Osteocyte (in vitro differentiated cells): ENCODE data around the gene LGR4. TPM values are rescaled to one million over a fixed set of nuclear protein-coding genes. Genes with fewer than 3 reads are reported as not detected.

Source experiments
- DNase-seq: peaks from one replicate; pipeline ENCODE4 v3.0.0; 2021; ENCODE audit warnings: mixed read lengths; ENCODE audit not compliant: unreplicated experiment; ENCODE audit errors: extremely low spot score
- H3K27ac Mint-ChIP-seq: one replicate; pipeline ENCODE4 v1.8.0; 2021; ENCODE audit warnings: mild to moderate bottlenecking, mixed read lengths; ENCODE audit not compliant: unreplicated experiment
- H3K27me3 Mint-ChIP-seq: one replicate; pipeline ENCODE4 v1.8.0; 2021; ENCODE audit warnings: mixed read lengths; ENCODE audit not compliant: unreplicated experiment
- H3K36me3 Mint-ChIP-seq: one replicate; pipeline ENCODE4 v1.8.0; 2021; ENCODE audit warnings: mixed read lengths; ENCODE audit not compliant: unreplicated experiment
- H3K4me1 Mint-ChIP-seq: one replicate; pipeline ENCODE4 v1.8.0; 2021; ENCODE audit warnings: mixed read lengths; ENCODE audit not compliant: unreplicated experiment
- H3K4me3 Mint-ChIP-seq: one replicate; pipeline ENCODE4 v1.8.0; 2021; ENCODE audit warnings: mild to moderate bottlenecking, moderate library complexity, mixed read lengths; ENCODE audit not compliant: unreplicated experiment
- H3K9me3 Mint-ChIP-seq: one replicate; pipeline ENCODE4 v1.8.0; 2021; ENCODE audit warnings: mixed read lengths; ENCODE audit not compliant: unreplicated experiment
- CTCF ChIP-seq: fragments of 200-600 bp; sonication (generic); IDR thresholded peaks from 2 replicates; pipeline ENCODE4 v1.5.0; 2021; ENCODE audit warnings: antibody characterized with exemption, mild to moderate bottlenecking, moderate library complexity
- total RNA-seq: library from RNA; stranded (reverse); gene quantifications from 2 replicates; pipeline ENCODE4 v1.2.1, GENCODE V29; 2021

LGR4 gene
- total RNA-seq, 1 donor from 2014 or later, result 61.9 TPM

GRCh38 chr11:27475622-27476021 is 3.0 kb upstream of the LGR4 start:
- no peak for DNase-seq
- peaks cover 13% of the 10 kb centered on the region for H3K4me1 Mint-ChIP-seq
- H3K27me3 Mint-ChIP-seq, result no peaks in the 10 kb centered on the region
- no peak for TF ChIP-seq CTCF
- no peak overlapping the region for H3K27ac Mint-ChIP-seq
- H3K9me3 Mint-ChIP-seq, result no peaks in the 10 kb centered on the region
- no peak overlapping the region for H3K4me3 Mint-ChIP-seq
- H3K36me3 Mint-ChIP-seq, result no peaks in the 10 kb centered on the region

- TF ChIP-seq CTCF, result no peak
- no peak for DNase-seq
- peak overlapping the region; percentile 57 for H3K27ac Mint-ChIP-seq
- H3K27me3 Mint-ChIP-seq, result no peaks in the 10 kb centered on the region
- peak overlapping the region; percentile 99 for H3K4me3 Mint-ChIP-seq
- no peaks in the 10 kb centered on the region for H3K36me3 Mint-ChIP-seq
- no peaks in the 10 kb centered on the region for H3K9me3 Mint-ChIP-seq
- H3K4me1 Mint-ChIP-seq, result peaks cover 39% of the 10 kb centered on the region
These were observed 422 bp upstream of the LGR4 start for GRCh38 chr11:27473017-27473406.

DNA sequence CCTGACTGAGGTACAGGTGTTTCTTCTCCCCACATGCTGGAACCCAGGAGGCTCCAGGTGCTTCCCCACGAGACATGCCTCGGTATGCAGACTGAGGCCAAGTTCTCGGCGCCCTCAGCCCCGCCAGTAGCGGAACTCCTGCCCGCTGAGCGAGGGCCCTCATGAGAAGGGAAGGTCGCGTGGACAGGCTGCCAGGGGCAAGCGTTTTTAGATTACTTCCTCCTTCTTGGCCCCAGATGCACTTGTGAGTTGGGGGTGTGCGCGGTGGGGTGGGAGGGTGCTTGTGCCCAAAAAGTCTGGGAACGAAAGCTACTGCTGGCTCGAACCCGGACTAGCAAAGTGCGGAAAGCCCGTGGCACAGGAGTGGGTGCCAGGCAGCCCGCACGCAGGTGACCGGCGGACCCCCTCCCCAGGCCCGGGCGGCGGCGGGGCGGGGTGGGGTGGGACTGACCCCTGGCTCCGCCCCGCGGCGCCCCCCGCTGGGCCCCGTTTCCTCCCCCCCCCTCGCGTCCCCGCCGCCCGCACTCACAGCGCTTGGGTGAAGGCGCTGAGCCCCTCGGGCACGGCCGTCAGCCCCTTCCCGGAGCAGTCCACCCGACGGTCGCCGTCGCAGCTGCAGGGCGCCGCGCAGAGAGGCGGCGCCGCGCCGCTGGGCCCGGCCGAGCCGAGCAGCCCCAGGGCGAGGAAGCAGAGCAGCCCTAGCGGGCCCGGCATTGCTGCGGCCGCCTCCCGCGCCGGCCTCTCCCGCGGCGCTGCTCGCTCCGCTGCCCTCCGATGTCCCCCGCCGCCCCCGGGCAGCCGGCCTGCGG is 797 bp downstream of the LGR4 start:
- DNase-seq, result no peak
- peak overlapping the region; percentile 84 for H3K4me3 Mint-ChIP-seq

GRCh38 chr11:27470826-27471588 is 1.6 kb downstream of the LGR4 start:
- H3K27ac Mint-ChIP-seq, result peak overlapping the region; percentile 77
- DNase-seq, result no peak
- H3K4me1 Mint-ChIP-seq, result peaks cover 52% of the 10 kb centered on the region
- TF ChIP-seq CTCF, result no peak
- peak overlapping the region; percentile 84 for H3K4me3 Mint-ChIP-seq
- H3K9me3 Mint-ChIP-seq, result no peaks in the 10 kb centered on the region
- no peaks in the 10 kb centered on the region for H3K36me3 Mint-ChIP-seq
- no peaks in the 10 kb centered on the region for H3K27me3 Mint-ChIP-seq

More for the DNA sequence above, 797 bp downstream of the LGR4 start:
- peak overlapping the region; percentile 77 for H3K27ac Mint-ChIP-seq
- H3K4me1 Mint-ChIP-seq, result peaks cover 46% of the 10 kb centered on the region
- no peak for TF ChIP-seq CTCF
- H3K9me3 Mint-ChIP-seq, result no peaks in the 10 kb centered on the region
- no peaks in the 10 kb centered on the region for H3K27me3 Mint-ChIP-seq
- H3K36me3 Mint-ChIP-seq, result no peaks in the 10 kb centered on the region

DNA sequence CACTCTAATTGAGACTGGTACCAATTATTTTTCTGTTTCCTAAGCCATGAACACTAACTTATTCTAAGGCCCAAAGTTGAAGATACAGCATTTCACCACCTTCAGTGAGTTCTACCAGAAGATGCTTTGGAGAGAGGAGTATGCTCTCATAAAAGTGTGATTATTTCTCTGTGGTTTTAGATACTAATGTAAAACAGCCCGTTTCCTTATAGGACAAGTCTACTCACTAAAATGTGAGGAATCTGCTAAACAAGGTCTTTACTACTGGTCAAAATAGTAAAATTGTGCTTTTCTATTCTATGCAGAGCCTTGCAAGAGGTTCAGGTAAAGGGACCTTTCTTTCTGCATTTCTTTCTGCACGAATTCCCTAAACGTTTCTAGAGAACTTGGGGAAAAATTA is 2.4 kb downstream of the LGR4 start:
- TF ChIP-seq CTCF, result no peak
- Mint-ChIP-seq H3K9me3 (no peaks in the 10 kb centered on the region), H3K4me1 (peaks cover 60% of the 10 kb centered on the region), H3K36me3 (no peaks in the 10 kb centered on the region), H3K27me3 (no peaks in the 10 kb centered on the region), H3K27ac (peak overlapping the region; percentile 77), H3K4me3 (peak overlapping the region; percentile 84)
- DNase-seq, result no peak
